SJCRH30 (cell line): ENCODE data around the gene XPO4. TPM values are rescaled to one million over a fixed set of nuclear protein-coding genes. Genes with fewer than 3 reads are reported as not detected.

Source experiments
- DNase-seq, 2 experiments: peaks; one replicate each; pipeline ENCODE4 v3.0.0-alpha.2; 2015 to 2020
- H3K27ac ChIP-seq: fragments of 250-450 bp; sonication (Bioruptor Pico); 2 replicates; pipeline ENCODE4 v1.5.1; 2020; ENCODE audit warnings: mild to moderate bottlenecking, moderate library complexity
- H3K27me3 ChIP-seq: fragments of 250-450 bp; sonication (Bioruptor Pico); 2 replicates; pipeline ENCODE4 v1.5.1; 2020; ENCODE audit warnings: mild to moderate bottlenecking, moderate library complexity
- H3K36me3 ChIP-seq: fragments of 250-450 bp; sonication (Bioruptor Pico); 2 replicates; pipeline ENCODE4 v1.5.1; 2020; ENCODE audit warnings: mild to moderate bottlenecking, moderate library complexity
- H3K4me1 ChIP-seq: fragments of 250-450 bp; sonication (Bioruptor Pico); 2 replicates; pipeline ENCODE4 v1.5.1; 2020; ENCODE audit warnings: mild to moderate bottlenecking, moderate library complexity
- H3K4me3 ChIP-seq: fragments of 250-450 bp; sonication (Bioruptor Pico); 2 replicates; pipeline ENCODE4 v1.5.1; 2020; ENCODE audit warnings: mild to moderate bottlenecking, moderate library complexity
- H3K9me3 ChIP-seq: fragments of 250-450 bp; sonication (Bioruptor Pico); replicated peaks from 2 replicates; pipeline ENCODE4 v1.5.1; 2020; ENCODE audit warnings: mild to moderate bottlenecking, moderate library complexity
- total RNA-seq: library from RNA; depleted of rRNA; stranded (reverse); fragments of >200 nt; shearing (Covaris generic); gene quantifications from 2 replicates; pipeline ENCODE4 v1.2.3, GENCODE V29; 2014; rRNA removed

Gene XPO4
- total RNA-seq, 1 experiment from 2014 or later, result 48.0 TPM

DNA sequence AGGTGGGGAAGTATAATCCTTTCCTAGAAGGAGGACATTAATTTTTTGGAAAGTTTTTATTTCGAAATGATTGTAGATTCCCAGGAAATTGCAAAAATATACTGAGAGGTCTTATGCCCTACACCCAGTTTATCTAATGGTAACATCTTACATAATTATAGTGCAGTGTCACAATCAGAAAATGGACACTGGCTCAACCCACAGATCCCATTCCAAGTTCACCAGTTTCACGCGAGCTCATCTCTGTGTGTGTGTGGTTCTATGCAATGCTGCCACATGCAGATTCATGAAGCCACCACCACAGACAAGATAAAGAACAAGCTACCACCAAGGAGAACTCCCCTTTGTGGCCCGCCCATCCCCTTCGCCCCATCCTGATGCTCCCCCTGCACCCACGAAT is 174.7 kb downstream of the XPO4 start:
- Histone ChIP-seq H3K9me3 (no peaks in the 10 kb centered on the region), H3K27me3 (no peaks in the 10 kb centered on the region), H3K4me1 (no peaks in the 10 kb centered on the region), H3K27ac (no peak overlapping the region), H3K36me3 (no peaks in the 10 kb centered on the region), H3K4me3 (no peak overlapping the region)
- no peak for DNase-seq

Other genes with a start within 250 kb of the XPO4 start
- 0.56 and 1.4 TPM in 2 replicates for gene IL17D, start 199.0 kb downstream of the XPO4 start, total RNA-seq
- gene EEF1AKMT1, start 128.8 kb downstream of the XPO4 start, total RNA-seq, result 4.7 and 4.8 TPM in 2 replicates
- 14.9 and 16.9 TPM in 2 replicates for gene LATS2, start 158.8 kb upstream of the XPO4 start, total RNA-seq
- gene SAP18, start 237.4 kb upstream of the XPO4 start, total RNA-seq, result 126 and 148 TPM in 2 replicates